Measurements from ENCODE around the gene MVP. TPM values are rescaled to one million over a fixed set of nuclear protein-coding genes. Genes with fewer than 3 reads are reported as not detected.
"Not testable (repeated sequence)": the region's sequence is repeated elsewhere in the genome, so short reads cannot be mapped to it uniquely, and the experiment has no call there.

MVP gene
- total RNA-seq, 1 donor from 2014 or later = 54.0 TPM

DNA sequence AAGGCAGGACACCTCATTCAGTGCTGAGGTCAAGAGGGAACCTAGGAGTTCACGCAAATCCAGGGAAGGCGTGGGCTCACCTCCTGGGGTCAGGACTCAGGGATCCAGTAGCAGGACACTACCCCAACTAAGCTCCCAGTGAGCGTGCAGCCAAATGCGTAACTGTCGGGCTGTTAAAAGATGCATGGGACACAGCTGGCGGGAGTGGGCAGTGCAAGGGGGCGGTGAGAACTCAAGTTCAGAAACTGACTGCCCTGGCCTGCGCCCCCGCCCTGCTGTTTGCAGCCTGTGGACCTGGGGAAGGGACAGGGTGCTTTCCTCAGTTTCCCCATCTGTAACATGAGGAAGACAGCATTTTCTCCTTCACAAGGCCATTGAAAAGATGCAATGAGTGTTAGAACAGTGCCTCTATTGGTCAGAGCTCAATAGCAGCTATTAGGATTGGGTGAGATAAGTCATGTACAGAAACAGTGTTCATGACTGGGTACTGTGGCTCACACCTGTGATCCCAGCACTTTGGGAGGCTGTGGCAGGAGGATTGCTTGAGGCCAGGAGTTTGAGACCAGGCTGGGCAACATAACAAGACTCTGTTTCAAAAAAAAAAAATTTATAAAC, 22.6 kb downstream of the MVP start:
- no peak for DNase-seq

GRCh38 chr16:29843931-29844330, 23.7 kb downstream of the MVP start:
- DNase-seq = no peak

GRCh38 chr16:29844575-29845331, 24.5 kb downstream of the MVP start:
- no peak for DNase-seq

- no peak for DNase-seq
Observed at GRCh38 chr16:29845656-29846055, 25.4 kb downstream of the MVP start.

DNA sequence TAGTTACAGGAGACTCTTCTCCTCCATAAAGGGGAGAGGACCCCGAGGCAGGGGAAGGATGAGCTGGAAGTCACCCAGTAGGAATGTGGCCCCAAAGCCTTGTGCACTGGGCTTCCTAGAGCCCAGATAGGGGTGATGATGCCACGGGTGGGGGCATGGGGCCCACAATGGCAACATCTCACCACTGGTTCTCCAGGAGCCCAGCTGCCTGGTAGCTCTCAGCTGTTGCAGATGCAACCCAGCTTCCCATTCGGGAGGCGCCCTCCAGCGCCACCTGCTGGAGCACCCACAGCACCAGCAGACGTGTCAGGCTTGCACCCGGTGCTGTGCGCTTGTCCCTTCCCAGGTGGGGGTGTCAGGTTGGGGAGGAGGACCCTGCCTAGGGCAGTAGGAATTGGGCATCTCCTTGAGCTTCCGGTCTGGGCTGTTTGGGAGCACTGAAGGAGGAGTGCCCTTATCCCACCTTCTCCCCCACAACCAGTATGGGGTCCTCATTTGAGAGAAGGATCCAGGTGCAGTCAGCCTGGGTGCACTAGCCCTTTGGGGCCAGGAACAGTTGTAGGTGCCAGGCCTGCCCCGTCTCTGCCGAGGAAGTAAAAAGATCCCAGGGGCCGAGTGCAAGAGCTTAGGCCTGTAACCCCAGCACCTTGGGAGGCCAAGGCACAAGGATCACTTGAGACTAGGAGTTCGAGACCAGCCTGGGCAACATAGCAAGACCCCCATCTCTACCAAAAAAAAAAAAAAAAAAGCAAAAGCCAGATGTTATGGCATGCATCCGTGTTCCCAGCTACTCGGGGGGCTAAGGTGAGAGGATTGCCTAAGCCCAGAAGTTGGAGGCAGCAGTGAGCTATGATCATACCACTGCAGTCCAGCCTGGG, 28.4 kb downstream of the MVP start:
- peak; percentile 68 for DNase-seq

- no peak for DNase-seq
Observed at GRCh38 chr16:29849505-29849904, 29.2 kb downstream of the MVP start.

DNA sequence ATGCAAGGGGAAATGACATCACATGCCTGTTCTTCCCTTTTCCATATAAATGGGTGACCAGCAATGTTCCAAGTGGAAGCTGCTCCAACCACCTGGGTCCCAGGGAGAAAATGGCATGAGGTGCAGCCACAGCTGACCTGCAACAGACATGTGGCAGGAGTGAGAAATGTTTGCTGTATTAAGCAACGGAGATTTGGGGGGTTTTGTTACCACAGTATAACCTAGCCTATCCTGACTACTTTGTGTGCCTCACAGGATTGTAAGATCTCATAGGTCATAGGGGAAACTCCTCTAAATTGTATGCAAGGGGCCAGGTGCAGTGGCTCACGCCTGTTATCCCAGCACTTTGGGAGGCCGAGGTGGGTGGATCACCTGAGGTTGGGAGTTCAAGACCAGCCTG, 30.7 kb downstream of the MVP start:
- DNase-seq = no peak

DNA sequence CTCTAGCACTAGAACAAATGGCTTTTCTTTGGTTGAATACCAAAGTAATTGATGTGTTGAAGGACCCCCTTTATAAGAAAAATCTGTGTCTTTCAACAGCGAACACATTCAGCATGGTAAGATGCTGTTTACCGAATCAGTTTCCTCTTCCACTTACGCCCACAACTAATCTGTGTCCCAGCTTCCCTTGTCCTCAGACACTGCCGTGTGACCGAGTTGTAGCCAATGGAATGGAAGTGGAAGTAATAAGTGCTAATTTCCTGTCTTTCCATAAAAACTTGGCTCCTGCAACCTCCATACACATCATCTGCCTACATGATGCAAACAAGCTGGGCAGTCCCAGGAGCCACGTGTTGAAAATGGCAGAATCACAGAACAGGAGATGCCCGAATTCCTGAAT, 32.4 kb downstream of the MVP start:
- DNase-seq = peak; percentile 26

DNA sequence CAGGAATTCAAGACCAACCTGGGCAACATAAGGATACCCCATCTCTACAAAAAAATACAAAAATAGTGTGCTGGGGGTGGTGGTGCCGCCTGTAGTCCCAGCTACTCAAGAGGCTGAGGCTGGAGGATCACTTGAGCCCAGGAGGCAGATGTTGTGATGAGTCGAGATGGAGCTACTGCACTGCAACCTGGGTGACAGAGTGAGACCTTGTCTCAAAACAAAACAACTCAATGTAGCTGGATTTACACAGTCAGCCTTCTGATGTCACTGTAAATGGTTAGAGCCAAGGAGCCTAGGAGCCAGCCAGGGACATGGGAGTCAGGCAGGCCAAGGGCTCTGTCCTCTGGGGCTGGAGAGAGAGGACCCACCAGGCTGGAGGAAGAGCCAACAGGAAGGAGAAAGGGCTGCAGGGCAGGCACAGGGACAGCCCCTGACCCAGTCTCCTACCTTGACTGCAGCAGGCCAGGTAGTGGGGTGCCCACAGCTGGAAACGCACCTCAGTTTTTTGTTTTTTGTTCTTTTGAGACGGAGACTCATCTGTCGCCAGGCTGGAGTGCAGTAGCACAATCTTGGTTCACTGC, 34.3 kb downstream of the MVP start:
- DNase-seq = no peak

- no peak for DNase-seq
Observed at GRCh38 chr16:29857133-29857760, 37.0 kb downstream of the MVP start.

DNA sequence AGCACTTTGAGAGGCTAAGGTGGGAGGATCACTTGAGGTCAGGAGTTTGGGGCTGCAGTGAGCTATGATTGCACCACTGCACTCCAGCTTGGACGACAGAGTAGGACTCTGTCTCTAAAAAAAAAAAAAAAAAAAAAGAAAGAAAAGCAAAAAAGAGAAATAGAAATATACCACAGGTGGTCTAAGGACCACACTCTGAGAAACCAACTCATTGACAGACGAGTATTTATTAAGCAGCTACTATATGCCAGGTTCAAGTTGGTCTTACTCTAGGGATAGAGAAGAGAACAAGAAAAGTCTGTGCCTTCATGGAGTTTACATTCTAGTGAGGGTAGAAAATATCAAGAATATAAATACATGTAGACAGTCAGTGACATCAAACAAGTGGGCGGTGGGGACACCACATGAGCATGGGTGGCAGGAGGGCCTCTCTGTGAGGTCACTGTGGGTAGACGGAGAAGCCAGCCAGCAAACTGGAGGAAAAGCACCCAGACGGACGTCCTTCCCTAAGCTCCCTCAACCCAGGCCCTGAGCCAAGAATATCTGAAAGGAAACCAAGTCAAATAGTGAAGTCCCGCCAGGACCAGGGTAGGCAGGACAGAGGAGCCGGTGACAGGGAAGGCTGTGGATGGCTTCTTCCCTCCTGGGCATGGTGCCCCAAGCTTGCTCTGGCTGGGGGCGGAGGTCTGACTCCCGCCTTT, 38.0 kb downstream of the MVP start:
- DNase-seq = no peak

GRCh38 chr16:29858974-29859373, 38.7 kb downstream of the MVP start:
- no peak for DNase-seq

- DNase-seq = no peak
Observed at GRCh38 chr16:29860218-29860617, 40.0 kb downstream of the MVP start.

DNA sequence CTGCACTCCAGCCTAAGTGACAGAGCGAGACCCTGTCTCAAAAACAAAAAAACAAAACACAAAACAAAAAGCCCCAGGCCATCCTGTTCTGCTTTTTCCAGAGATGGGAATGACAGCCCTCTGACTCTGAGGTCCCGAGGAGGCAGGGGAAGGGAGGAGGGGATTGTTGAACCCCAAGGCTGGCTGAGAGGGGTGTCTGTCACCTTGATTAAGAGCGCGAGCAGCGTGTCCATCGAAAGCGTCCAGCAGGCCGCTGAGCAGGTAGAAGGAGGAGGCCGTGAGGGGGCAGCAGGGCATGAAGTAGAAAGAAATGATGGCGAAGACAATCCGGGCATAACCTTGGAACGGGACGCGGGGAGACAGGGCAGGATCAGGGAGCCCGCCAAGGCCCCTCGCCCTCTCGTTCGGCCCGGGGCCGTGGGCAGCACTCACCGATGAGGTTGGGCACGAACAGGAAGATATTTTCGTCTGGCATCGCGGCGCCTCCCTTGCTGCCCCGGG, 42.2 kb downstream of the MVP start:
- peak; percentile 16 for DNase-seq

- peak; percentile 99 for DNase-seq
Observed at GRCh38 chr16:29862884-29863668, 42.8 kb downstream of the MVP start, which contains the start of gene CDIPT. CDIPT (minus strand) TSS chr16:29863226; CDS start chr16:29862857, 369 bp downstream.

DNA sequence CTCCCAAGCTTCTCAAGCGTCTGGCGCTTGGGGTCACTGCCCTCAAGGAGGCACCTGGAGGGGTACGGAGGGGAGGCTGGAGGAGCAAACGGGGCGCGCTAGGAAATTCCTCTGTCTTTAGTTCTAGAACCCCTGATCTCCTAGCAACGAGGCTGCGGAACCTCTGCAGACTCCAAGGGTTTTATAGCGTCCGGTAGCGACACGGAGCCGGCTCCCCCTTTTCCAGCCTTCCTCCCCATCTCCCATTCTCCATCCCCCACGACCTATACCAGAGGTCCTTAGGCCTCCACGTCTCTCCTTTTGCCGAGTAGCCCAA, 43.4 kb downstream of the MVP start:
- no peak for DNase-seq

DNA sequence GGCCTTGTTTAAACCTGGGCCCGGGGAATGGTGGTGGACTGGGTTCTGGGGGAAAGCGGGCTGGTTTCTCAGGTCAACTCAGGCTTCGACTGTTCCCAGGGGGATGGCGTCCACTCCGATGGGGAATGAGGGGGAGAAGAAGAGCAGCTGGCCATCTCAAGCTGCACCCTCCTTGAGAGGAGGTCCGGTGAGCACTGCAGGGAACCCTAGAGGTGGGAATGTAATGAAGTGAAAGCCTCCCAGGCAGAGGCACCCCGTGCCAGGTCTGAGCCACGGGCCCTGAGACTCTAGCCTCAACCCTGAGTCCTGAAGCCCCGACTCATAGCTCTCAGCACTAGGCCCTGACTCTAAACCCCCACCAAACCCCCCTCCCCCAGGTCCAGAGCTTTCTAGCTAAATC, 43.9 kb downstream of the MVP start:
- DNase-seq = no peak

DNA sequence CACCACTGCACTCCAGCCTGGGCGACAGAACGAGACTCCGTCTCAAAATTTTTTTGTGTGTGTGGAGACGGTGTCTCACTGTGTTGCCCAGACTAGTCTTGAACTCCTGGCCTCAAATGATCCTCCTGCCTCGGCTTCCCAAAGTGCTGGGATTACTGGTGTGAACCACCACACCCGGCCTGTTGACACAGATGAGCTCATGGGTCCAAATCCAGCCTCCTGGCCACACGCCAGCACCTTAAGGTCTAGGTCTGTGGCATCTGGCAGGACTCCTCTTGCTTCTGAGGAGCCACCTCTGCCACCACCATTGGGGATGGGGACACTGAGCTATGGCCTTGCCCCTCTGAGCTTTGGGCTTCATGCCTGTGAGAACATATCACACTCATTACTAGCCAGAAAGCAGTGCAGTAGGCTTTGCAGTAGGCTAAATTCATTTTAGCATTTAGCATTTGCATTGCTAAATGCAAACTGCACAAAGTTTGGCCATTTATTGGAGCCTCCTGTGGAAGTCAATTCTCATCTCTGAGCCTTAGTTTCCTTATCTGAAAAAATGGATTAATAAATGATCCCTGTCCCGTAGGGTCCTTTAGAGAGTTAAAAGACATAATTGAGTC, 48.2 kb downstream of the MVP start:
- no peak for DNase-seq

DNA sequence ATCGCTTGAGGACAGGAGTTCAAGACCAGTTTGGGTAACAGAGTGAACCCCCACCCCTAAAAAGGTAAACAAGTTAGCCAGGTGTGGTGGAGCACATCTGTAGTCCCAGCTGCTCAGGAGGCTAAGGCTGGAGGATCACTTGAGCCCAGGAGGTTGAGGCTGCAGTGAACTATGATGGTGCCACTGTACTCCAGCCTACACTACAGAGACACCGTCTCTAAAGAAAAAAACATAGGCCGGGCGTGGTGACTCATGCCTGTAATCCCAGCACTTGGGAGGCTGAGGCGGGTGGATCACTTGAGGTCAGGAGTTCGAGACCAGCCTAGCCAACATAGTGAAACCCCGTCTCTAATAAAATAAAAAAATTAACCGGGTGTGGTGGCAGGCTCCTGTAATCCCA, 48.8 kb downstream of the MVP start:
- DNase-seq = not testable (repeated sequence)
